SKM-1 treated with dmso at 0.1 percent for 144 hours (cell line): ENCODE data around the gene CAPZB.

Source experiments
- DNase-seq: peaks from one replicate; lab custom pipeline; 2025; ENCODE audit not compliant: unreplicated experiment; lab: John Stamatoyannopoulos, UW

The CAPZB gene

GRCh38 chr1:19352839-19353238, 132.5 kb downstream of the CAPZB start:
- no peak for DNase-seq

- no peak for DNase-seq
These were observed 133.5 kb downstream of the CAPZB start for GRCh38 chr1:19351873-19352272.

- no peak for DNase-seq
These were observed 134.8 kb downstream of the CAPZB start for GRCh38 chr1:19350566-19350965.

- DNase-seq, result no peak
These were observed 135.3 kb downstream of the CAPZB start for GRCh38 chr1:19349999-19350398.

- DNase-seq, result no peak
These were observed 136.7 kb downstream of the CAPZB start for GRCh38 chr1:19348441-19349198.

- DNase-seq, result no peak
These were observed 137.7 kb downstream of the CAPZB start for GRCh38 chr1:19347533-19348172.

- no peak for DNase-seq
These were observed 139.3 kb downstream of the CAPZB start for GRCh38 chr1:19346026-19346425.

GRCh38 chr1:19345391-19345790, 139.9 kb downstream of the CAPZB start:
- DNase-seq, result no peak

GRCh38 chr1:19344831-19345230, 140.5 kb downstream of the CAPZB start:
- no peak for DNase-seq

GRCh38 chr1:19344372-19344810, 140.9 kb downstream of the CAPZB start:
- no peak for DNase-seq

GRCh38 chr1:19343617-19344350, 141.6 kb downstream of the CAPZB start:
- DNase-seq, result no peak

- DNase-seq, result no peak
These were observed 142.3 kb downstream of the CAPZB start for GRCh38 chr1:19342894-19343616.

GRCh38 chr1:19342062-19342750, 143.1 kb downstream of the CAPZB start:
- DNase-seq, result no peak

GRCh38 chr1:19341201-19342061, 143.9 kb downstream of the CAPZB start:
- DNase-seq, result peak; percentile 73

- DNase-seq, result no peak
These were observed 144.9 kb downstream of the CAPZB start for GRCh38 chr1:19340387-19340937.

GRCh38 chr1:19339214-19339861, 146.0 kb downstream of the CAPZB start:
- no peak for DNase-seq

GRCh38 chr1:19338323-19338762, 147.0 kb downstream of the CAPZB start:
- no peak for DNase-seq

- DNase-seq, result no peak
These were observed 148.1 kb downstream of the CAPZB start for GRCh38 chr1:19337289-19337688.

GRCh38 chr1:19336543-19336942, 148.8 kb downstream of the CAPZB start:
- no peak for DNase-seq
